Osteoblast (primary cell): ENCODE measurements around the gene CDC42BPA. TPM values are rescaled to one million over a fixed set of nuclear protein-coding genes. Genes with fewer than 3 reads are reported as not detected.

Experiments used
- DNase-seq: peaks from one replicate; pipeline ENCODE4 v3.0.0; 2011; ENCODE audit warnings: low spot score, mixed read lengths; ENCODE audit not compliant: insufficient read length; ENCODE audit errors: missing footprints
- H2AFZ ChIP-seq: 2 replicates; pipeline ENCODE4 v1.6.0; 2011; ENCODE audit warnings: mild to moderate bottlenecking, low read length
- H3K27ac ChIP-seq: 2 replicates; pipeline ENCODE4 v1.5.1; 2011; ENCODE audit warnings: mild to moderate bottlenecking, low read depth, low read length, moderate library complexity
- H3K27me3 ChIP-seq: 2 replicates; pipeline ENCODE4 v1.6.0; 2012; ENCODE audit warnings: mild to moderate bottlenecking, control low read depth, inconsistent platforms, low read length, moderate library complexity; ENCODE audit not compliant: insufficient read depth
- H3K36me3 ChIP-seq: 2 replicates; pipeline ENCODE4 v1.5.1; 2011; ENCODE audit warnings: mild to moderate bottlenecking, low read length, control low read depth, moderate library complexity; ENCODE audit not compliant: insufficient read depth
- H3K4me1 ChIP-seq: 2 replicates; pipeline ENCODE4 v1.5.1; 2011; ENCODE audit warnings: mild to moderate bottlenecking, low read length, control low read depth, moderate library complexity; ENCODE audit not compliant: insufficient read depth
- H3K4me2 ChIP-seq: 2 replicates; pipeline ENCODE4 v1.6.0; 2011; ENCODE audit warnings: mild to moderate bottlenecking, low read length; ENCODE audit not compliant: insufficient read depth
- H3K4me3 ChIP-seq: fragments of 200-600 bp; sonication (generic); 3 replicates; pipeline ENCODE4 v1.5.1; 2012; ENCODE audit warnings: mild to moderate bottlenecking, low read length, inconsistent platforms; ENCODE audit not compliant: insufficient read depth
- H3K79me2 ChIP-seq: 2 replicates; pipeline ENCODE4 v1.6.0; 2012; ENCODE audit warnings: mild to moderate bottlenecking, low read length, control low read depth, inconsistent platforms; ENCODE audit not compliant: insufficient read depth
- H3K9me3 ChIP-seq: 2 replicates; pipeline ENCODE4 v1.5.1; 2011; ENCODE audit warnings: low read depth, low read length, control low read depth
- H4K20me1 ChIP-seq: 2 replicates; pipeline ENCODE4 v1.6.0; 2012; ENCODE audit warnings: mild to moderate bottlenecking, low read length, control low read depth; ENCODE audit not compliant: insufficient read depth
- CTCF ChIP-seq: IDR thresholded peaks from 2 replicates; pipeline ENCODE4 v1.5.1; 2011; ENCODE audit warnings: mild to moderate bottlenecking, low read depth, low read length, moderate library complexity; ENCODE audit errors: extremely low read depth
- total RNA-seq: library from RNA; depleted of rRNA; stranded (reverse); fragments of >200 nt; gene quantifications from 2 replicates; pipeline ENCODE4 v1.2.3, GENCODE V29; 2012

The CDC42BPA gene
- total RNA-seq, 1 donor: 77.8 TPM

GRCh38 chr1:227038401-227038800, 279.9 kb downstream of the CDC42BPA start:
- Histone ChIP-seq H3K4me2 (no peak overlapping the region), H3K4me3 (no peak overlapping the region), H3K4me1 (no peaks in the 10 kb centered on the region), H3K79me2 (no peaks in the 10 kb centered on the region), H3K36me3 (peaks cover 8% of the 10 kb centered on the region), H3K9me3 (no peaks in the 10 kb centered on the region), H3K27me3 (no peaks in the 10 kb centered on the region), H2AFZ (no peak overlapping the region), H3K27ac (no peak overlapping the region), H4K20me1 (no peaks in the 10 kb centered on the region)
- no peak for DNase-seq
- no peak for TF ChIP-seq CTCF

- Histone ChIP-seq H3K79me2 (no peaks in the 10 kb centered on the region), H3K9me3 (no peaks in the 10 kb centered on the region), H3K27me3 (no peaks in the 10 kb centered on the region), H3K4me1 (no peaks in the 10 kb centered on the region), H3K4me3 (no peak overlapping the region), H3K4me2 (no peak overlapping the region), H4K20me1 (no peaks in the 10 kb centered on the region), H2AFZ (no peak overlapping the region), H3K27ac (no peak overlapping the region), H3K36me3 (peaks cover 15% of the 10 kb centered on the region)
- no peak for DNase-seq
- TF ChIP-seq CTCF: no peak
Measured at GRCh38 chr1:227037121-227037520, 281.2 kb downstream of the CDC42BPA start.

GRCh38 chr1:227035316-227035715, 283.0 kb downstream of the CDC42BPA start:
- TF ChIP-seq CTCF: no peak
- Histone ChIP-seq H3K4me3 (no peak overlapping the region), H3K9me3 (no peaks in the 10 kb centered on the region), H3K27ac (no peak overlapping the region), H3K4me2 (no peak overlapping the region), H2AFZ (no peak overlapping the region), H3K4me1 (no peaks in the 10 kb centered on the region), H4K20me1 (no peaks in the 10 kb centered on the region), H3K36me3 (peaks cover 20% of the 10 kb centered on the region), H3K27me3 (no peaks in the 10 kb centered on the region), H3K79me2 (no peaks in the 10 kb centered on the region)
- DNase-seq: no peak

- Histone ChIP-seq H2AFZ (no peak overlapping the region), H3K27me3 (no peaks in the 10 kb centered on the region), H3K9me3 (no peaks in the 10 kb centered on the region), H3K36me3 (peaks cover 26% of the 10 kb centered on the region), H3K27ac (no peak overlapping the region), H3K4me3 (no peak overlapping the region), H4K20me1 (no peaks in the 10 kb centered on the region), H3K79me2 (no peaks in the 10 kb centered on the region), H3K4me1 (no peaks in the 10 kb centered on the region), H3K4me2 (no peak overlapping the region)
- no peak for TF ChIP-seq CTCF
- DNase-seq: no peak
Measured at GRCh38 chr1:227033880-227034279, 284.4 kb downstream of the CDC42BPA start.
